ENCODE measurements around the gene AFAP1L1. TPM values are rescaled to one million over a fixed set of nuclear protein-coding genes. Genes with fewer than 3 reads are reported as not detected.

The AFAP1L1 gene
- total and polyA plus RNA-seq, 10 of the 15 experiments (the other 5 are each of a cell fraction or from before 2014, with no cell fraction given): 0.11 TPM; not detected in 9

GRCh38 chr5:149280802-149281201 is 9.1 kb downstream of the AFAP1L1 start:
- ChIA-PET CTCF (no interaction called here), POLR2A (no interaction called here), SMC1A (ENCODE audit: uncharacterized antibody, unreplicated experiment) (no interaction called here), RAD21 (ENCODE audit: unreplicated experiment) (no interaction called here)
- Histone ChIP-seq H3K27me3 (replicated peaks in 1 of 2; ENCODE audit: control insufficient read depth in 2 of 2, insufficient read depth in 2 of 2, low read length in 1 of 2) (peaks cover 0 to 5% of the 10 kb centered on the region in 2 experiments; a peak in 1 of 4 replicates), H3K9me3 (replicated peaks; ENCODE audit: control insufficient read depth, insufficient read depth, low read length) (no peaks in the 10 kb centered on the region), H3K36me3 (ENCODE audit: control insufficient read depth in 2 of 2, insufficient read depth in 2 of 2, low read length in 1 of 2) (no peaks in the 10 kb centered on the region), H3K79me2 (ENCODE audit: control insufficient read depth, insufficient read depth, low read length) (no peaks in the 10 kb centered on the region), H3K4me1 (ENCODE audit: control insufficient read depth, insufficient read depth, low read length) (no peaks in the 10 kb centered on the region), H3K9ac (ENCODE audit: control insufficient read depth, insufficient read depth, low read length) (no peak overlapping the region), H3K27ac (ENCODE audit: control insufficient read depth, insufficient read depth) (no peak overlapping the region), H3K4me2 (ENCODE audit: control insufficient read depth, insufficient read depth) (no peak overlapping the region), H4K20me1 (ENCODE audit: control insufficient read depth, insufficient read depth) (no peaks in the 10 kb centered on the region), H3K4me3 (no peak overlapping the region), H2AFZ (ENCODE audit: control insufficient read depth, low read depth, low read length) (no peak overlapping the region)
- DNase-seq (ENCODE audit: low read depth, low spot score) (no peak), ATAC-seq (no peak), FAIRE-seq (no peak)
- in situ Hi-C loops (cut with MboI) (no loop called here), intact Hi-C loops (cut with micrococcal nuclease; ENCODE audit: unreplicated experiment) (no loop called here)
- BruUV-seq (replicated peaks): no TSS peak
- WGBS (ENCODE audit: insufficient coverage, insufficient replicate concordance, low lambda C conversion rate, missing lambda C conversion rate): 70% methylated on average over 4 of the region's 4 CpGs
- TF ChIP-seq MYB (IDR thresholded peaks at IDR 0.05; ENCODE audit: borderline replicate concordance, low read depth, low read length) (no peak), ZBTB40 (IDR thresholded peaks at IDR 0.05; ENCODE audit: borderline replicate concordance) (no peak), IRF5 (IDR thresholded peaks at IDR 0.05; ENCODE audit: borderline replicate concordance) (no peak), ZNF24 (IDR thresholded peaks at IDR 0.05) (no peak), GABPA (IDR thresholded peaks at IDR 0.05; ENCODE audit: low read depth) (no peak), MTA3 (IDR thresholded peaks at IDR 0.05; ENCODE audit: borderline replicate concordance, low read length) (no peak), MTA2 (IDR thresholded peaks at IDR 0.05; ENCODE audit: low read depth) (no peak), RCOR1 (conservative IDR thresholded peaks at IDR 0.05; ENCODE audit: low read depth, low read length) (no peak), GATAD2B (conservative IDR thresholded peaks at IDR 0.05; ENCODE audit: low read depth) (no peak), SUZ12 (IDR thresholded peaks at IDR 0.05; ENCODE audit: unreplicated experiment) (no peak), RBBP5 (conservative IDR thresholded peaks at IDR 0.05) (no peak), BMI1 (IDR thresholded peaks at IDR 0.05; ENCODE audit: borderline replicate concordance) (no peak), ZSCAN29 (IDR thresholded peaks at IDR 0.05) (no peak), TCF7 (IDR thresholded peaks at IDR 0.05; ENCODE audit: borderline replicate concordance) (no peak), FOXK2 (IDR thresholded peaks at IDR 0.05) (no peak), CREM (IDR thresholded peaks at IDR 0.05; ENCODE audit: low read depth) (no peak), CUX1 (IDR thresholded peaks at IDR 0.05; ENCODE audit: insufficient replicate concordance, low read depth, low read length) (no peak)

All from GM12878 (cell line).